Liver (tissue), 3 donors: ENCODE data around the gene TXNL1.

ENCODE experiments used
- ATF3 ChIP-seq: IDR thresholded peaks from 2 replicates; pipeline ENCODE4 v1.6.1; 2016; ENCODE audit warnings: antibody characterized with exemption
- CTCF ChIP-seq: fragments of 150-350 bp; IDR thresholded peaks from 2 replicates; pipeline ENCODE4 v1.5.1; 2017; ENCODE audit warnings: improper control_type of control experiment, low read depth, low read length; ENCODE audit not compliant: missing input control
- EGR1 ChIP-seq, 2 donors: IDR thresholded peaks; 2 replicates each; pipeline ENCODE4 v1.6.1; 2016 to 2018; ENCODE audit warnings: antibody characterized with exemption in 2 of 2, low read depth in 2 of 2
- FOXA1 ChIP-seq: IDR thresholded peaks from 2 replicates; pipeline ENCODE4 v1.6.1; 2016; ENCODE audit warnings: antibody characterized with exemption
- FOXA2 ChIP-seq: IDR thresholded peaks from 2 replicates; pipeline ENCODE4 v1.6.1; 2016; ENCODE audit warnings: antibody characterized with exemption
- JUND ChIP-seq, 2 donors: IDR thresholded peaks; 2 replicates each; pipeline ENCODE4 v1.6.1; 2016; ENCODE audit warnings: antibody characterized with exemption in 2 of 2
- MAX ChIP-seq: IDR thresholded peaks from 2 replicates; pipeline ENCODE4 v1.6.1; 2016; ENCODE audit warnings: antibody characterized with exemption
- REST ChIP-seq: IDR thresholded peaks from 2 replicates; pipeline ENCODE4 v1.6.1; 2016; ENCODE audit warnings: antibody characterized with exemption, mild to moderate bottlenecking
- SP1 ChIP-seq: IDR thresholded peaks from 2 replicates; pipeline ENCODE4 v1.6.1; 2018; ENCODE audit warnings: antibody characterized with exemption, mild to moderate bottlenecking
- TAF1 ChIP-seq: conservative IDR thresholded peaks from 2 replicates; pipeline ENCODE4 v1.6.1; 2016; ENCODE audit warnings: antibody characterized with exemption, mild to moderate bottlenecking
- ZBTB33 ChIP-seq: IDR thresholded peaks from 2 replicates; pipeline ENCODE4 v1.6.1; 2016; ENCODE audit warnings: antibody characterized with exemption
- donor health status: healthy.
- donor health status: healthy.

- TF ChIP-seq EGR1 (IDR thresholded peaks at IDR 0.05; ENCODE audit: low read depth in 2 of 2) (no peak), MAX (no peak), JUND (IDR thresholded peaks at IDR 0.05) (no peak), CTCF (no peak), ZBTB33 (no peak), REST (no peak), FOXA2 (no peak), ATF3 (no peak), TAF1 (no peak), SP1 (no peak), FOXA1 (no peak)
These were observed 40.0 kb downstream of the TXNL1 start for GRCh38 chr18:56598422-56598821.
